Mucosa of gallbladder (tissue), 1 donor: ENCODE measurements around the gene PLPP7. TPM values are rescaled to one million over a fixed set of nuclear protein-coding genes. Genes with fewer than 3 reads are reported as not detected.
"Not testable (repeated sequence)": the region's sequence is repeated elsewhere in the genome, so short reads cannot be mapped to it uniquely, and the experiment has no call there.

Experiments used
- DNase-seq: peaks from one replicate; pipeline ENCODE4 v3.0.0-alpha.2; 2020; ENCODE audit warnings: low spot score
- total RNA-seq: library from RNA; stranded (reverse); gene quantifications from one replicate; pipeline ENCODE4 v1.2.1, GENCODE V29; 2021
- donor health status: DM: no; HTN: no; CAD: no.

The PLPP7 gene
- 7.2 TPM for total RNA-seq

DNA sequence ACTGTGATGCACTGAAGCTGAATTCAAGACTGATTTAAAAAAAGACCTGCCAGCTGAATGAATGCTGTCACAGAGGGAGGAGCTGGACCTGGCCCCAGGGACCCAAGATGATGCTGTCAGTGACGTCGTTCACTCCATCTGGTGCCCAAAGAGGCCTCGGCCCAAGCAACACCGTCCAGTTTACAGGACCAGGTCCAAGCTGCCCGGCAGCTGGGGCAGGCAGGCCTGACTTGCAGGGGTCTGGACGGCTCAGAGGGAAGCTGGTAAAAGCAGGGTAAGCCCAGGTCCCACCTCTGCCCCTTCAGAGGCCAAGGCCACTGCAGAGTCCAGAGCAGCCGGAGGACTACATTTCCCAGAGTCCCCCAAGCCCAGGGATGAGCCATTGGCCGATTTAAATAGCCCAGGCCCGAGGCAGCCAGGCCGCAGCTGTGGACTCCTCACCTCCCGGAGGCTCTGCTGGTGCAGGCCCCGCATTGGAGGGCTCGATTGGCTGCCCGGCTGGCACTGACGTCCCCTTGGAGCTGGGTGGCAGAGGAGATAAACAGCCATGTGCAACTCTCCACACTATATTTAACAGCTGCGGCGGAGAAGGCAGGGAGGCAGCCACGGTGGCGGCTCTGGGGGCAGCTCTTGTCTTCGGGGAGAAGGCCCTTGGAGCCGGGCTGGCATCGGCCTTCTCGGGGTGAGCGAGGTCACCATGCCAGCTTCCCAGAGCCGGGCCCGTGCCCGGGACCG is at the start of gene PLPP7:
Gene PLPP7 (plus strand): TSS at position 423 of the 735 bp plus-strand sequence. CDS start 275 bp downstream, at position 698.
- peak; percentile 59 for DNase-seq

DNA sequence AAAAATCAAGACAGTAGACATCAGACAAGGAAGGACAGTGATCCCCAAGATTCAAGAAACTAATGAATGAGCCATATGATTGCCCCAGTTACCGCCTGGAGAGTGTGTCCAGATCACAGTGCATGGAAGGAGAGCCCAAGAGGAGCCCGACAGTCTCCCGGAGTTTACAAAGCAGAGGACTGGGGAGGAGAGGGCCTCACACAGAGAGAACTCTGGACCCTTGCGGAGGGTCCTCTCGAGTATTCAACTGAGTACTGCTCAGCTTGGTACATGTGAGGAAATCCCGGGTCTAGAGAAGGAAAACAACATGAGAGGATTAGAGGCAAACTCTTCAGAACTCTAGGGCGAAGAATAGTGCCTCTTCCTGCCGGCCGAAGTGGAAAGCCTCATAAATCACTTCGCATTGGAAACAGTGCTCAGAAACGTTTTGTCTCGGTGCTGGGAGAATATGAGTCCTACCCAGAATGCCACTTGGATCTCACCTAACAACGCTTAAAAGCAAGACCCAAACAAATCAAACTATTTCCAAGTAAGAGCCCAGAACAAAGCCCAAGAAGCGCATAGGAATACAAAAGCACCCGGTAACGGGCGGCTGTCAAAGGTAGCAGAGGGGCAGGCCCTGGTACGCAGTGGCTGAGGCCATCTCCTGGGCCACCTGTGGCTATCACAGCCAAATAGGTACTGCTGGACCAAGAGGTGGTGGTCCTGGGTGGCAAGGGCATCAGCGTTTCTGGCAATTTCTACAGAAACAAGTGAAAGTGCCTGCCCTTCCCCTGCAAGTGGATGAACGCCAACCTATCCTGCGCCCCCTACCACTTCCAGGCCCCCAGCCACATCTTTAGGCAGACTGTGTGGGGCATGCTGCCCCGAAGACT is 49.2 kb upstream of the PLPP7 start:
- DNase-seq: no peak

- not testable (repeated sequence) for DNase-seq
These were observed 45.2 kb upstream of the PLPP7 start for GRCh38 chr9:131244331-131244730.

DNA sequence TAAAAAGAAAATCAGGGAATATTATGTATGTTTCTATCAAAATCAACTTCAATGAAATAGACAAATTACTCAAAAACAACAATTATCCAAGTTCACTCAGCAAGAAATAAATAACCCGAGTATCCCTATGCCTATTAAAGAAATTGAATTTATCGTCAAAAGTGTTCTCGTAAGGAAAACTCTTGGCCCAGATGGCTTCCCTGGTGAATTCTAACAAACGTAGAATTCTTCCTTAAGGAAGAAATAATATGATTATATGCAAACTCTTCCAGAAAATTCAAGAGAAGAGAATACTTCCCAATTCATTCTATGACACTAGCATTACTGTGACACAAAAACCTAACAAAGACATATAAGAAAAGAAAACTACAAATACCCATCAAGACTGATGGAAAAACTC is 42.9 kb upstream of the PLPP7 start:
- no peak for DNase-seq

DNA sequence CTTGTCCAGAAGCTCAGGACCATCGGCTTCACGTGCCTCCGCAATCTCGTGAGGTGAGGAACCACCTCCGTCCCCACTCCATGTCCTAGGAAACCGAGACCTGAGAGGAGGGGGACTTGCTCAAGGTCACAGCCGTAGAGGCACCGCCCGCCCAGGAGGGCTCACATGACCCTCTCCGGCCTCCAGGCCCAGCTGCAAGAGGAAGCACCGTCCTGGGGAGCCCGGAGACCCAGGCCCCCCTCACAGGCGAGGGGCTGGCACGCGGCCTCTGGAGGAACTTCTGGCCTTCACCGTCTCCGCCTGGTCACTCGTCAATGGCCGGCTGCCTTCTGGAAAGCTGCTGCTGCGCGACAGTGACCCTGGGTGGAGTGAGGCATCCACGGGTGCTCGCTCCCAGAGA is 37.4 kb upstream of the PLPP7 start:
- DNase-seq: no peak

DNA sequence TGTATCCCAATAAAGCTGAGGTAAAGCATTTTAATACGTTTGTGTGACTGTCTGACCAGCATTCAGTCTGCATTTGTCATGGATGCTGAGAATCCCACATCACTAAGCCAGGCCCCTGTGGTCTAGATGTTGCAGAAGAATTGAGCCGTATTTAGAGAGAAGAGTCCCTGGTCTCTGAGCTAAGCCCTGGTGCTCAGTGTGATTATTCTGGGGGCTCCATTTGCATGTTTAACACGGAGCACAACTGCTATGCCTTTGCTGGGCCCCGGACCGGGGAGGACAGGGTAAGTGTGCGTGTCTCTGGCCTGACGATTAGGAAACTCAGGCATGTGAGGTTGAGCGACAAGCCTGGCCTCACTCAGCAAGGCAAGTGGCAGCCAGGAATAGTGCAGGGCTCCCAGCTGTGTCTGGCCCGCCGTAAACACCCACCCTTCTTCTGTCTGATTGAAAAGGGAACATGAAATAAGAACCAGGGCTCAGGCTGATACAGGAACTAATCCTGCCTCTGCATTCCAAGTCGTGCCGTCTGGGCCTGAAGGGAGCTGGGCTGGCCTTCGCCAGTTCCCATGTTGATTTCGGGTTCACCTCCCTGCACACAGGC is 35.5 kb upstream of the PLPP7 start:
- DNase-seq: no peak

DNA sequence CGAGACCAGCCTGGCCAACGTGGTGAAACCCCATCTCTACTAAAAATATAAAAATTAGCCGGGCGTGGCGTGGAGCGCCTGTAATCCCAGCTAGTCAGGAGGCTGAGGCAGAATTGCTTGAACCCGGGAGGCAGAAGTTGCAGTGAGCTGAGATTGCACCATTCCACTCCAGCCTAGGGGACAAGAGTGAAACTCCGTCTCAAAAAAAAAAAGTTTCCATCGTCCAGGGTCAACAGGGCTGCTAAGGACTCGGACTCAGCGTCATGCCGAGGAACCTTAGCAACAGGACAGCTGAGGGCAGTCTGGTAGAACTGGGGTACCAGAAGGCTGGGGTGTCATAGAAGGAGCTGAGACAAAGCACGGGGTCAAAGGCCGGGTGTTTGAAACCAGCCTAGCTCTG is 34.9 kb upstream of the PLPP7 start:
- DNase-seq: no peak

- no peak for DNase-seq
These were observed 33.8 kb upstream of the PLPP7 start for GRCh38 chr9:131255676-131256197.

GRCh38 chr9:131257266-131258025 is 32.1 kb upstream of the PLPP7 start:
- DNase-seq: no peak

- no peak for DNase-seq
These were observed 31.3 kb upstream of the PLPP7 start for GRCh38 chr9:131258186-131258585.

DNA sequence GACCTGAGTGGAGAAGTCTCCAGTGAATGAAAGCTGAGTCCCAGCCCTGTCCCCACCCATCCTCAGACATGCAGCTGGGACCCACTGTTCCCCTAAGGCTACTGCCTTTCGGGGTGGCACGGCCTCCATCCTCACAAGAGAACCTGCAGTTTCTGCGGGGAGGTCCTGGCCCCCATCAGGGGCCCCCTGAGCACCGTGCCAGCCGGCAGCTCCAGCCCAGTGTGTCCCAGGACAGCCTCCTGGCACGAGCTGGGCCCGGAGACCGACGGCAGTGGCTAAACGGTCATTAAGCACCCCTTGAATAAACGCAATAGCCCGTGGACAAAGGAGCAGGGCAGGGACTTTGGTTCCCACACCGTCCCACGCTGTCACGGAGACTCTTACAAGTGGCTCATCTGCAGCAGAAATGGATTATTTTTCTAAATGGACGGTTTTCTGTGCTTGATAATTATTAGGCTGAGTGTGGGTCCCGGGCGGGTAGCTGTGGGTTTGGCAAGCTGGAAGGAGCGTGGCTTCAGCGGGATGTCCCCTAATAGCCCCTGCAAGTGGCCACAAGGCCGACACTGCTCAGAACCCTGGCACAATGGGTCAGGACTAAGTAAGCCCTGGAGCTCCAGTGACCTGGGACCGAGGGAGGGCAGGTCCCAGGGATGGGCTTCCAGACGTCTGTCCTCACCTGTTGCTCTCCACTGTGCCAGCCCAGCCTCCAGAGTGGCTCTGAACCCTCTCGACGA is 30.7 kb upstream of the PLPP7 start:
- DNase-seq: no peak

GRCh38 chr9:131259432-131259898 is 30.1 kb upstream of the PLPP7 start:
- DNase-seq: no peak

DNA sequence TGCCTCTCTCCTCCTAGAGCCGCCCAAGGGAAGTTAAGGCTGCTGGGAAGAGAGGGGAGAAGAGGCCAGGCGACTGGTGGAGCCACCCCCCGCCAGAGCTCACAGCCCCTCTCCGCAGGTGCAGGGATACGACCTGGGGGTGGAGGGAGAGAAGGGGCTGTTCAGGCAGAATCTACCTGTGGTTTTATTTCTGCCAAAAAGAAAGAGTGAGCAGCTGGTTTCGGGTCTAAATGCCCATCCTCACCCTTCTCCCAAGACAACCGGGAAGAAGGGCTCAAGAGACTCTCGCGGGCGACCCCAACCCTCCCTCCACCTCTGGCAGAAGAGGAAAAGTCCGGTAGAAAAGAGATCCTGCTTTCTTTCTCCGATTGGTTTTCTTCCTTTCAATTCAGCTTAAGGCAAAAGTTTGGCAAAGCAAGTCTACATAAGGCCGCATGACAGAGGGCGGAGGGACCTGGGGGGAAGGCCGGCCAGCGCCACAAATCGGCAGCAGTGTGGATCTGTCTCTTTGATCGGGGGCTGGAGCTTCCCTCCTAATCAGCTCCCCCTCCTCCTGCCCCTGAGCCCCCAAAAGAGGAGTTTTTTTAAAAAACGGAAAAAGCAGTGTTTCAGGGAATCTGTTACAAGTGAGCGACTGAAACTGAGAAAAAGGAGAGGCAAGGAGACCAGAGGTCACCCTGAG is 29.5 kb upstream of the PLPP7 start:
- DNase-seq: no peak

DNA sequence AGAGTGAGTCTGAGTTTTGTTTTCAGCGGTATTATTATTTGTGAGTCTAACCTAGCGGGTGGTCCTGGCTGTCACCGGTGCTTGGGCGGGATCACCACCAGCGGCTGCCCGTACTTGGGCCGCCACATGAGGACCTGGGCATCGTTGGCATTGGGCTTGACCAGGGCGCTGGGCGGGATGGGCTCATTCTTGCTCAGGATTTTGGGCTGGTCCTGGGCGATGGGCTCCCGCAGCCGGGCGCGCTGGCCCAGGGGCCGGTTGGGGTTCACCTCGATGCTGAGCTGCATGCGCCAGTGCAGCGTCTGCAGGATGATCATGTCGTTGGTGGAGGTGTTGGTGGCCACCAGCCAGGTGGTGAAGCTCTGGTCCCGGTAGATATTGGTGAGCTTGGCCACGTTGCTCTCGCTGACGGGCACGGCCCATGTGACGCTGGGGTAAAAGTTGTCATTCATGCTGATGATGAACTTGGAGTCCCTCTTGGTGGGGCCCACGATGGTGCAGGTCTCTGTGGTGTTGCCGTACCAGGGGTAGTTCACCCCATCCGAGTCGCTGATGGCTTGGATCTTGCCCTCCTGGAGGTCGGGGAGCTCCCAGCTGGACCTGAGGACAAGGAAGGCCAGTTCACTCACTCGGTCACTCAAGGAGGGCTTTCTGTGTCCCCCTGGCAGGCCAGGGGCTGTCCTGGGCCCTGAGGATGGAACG is 28.6 kb upstream of the PLPP7 start:
- no peak for DNase-seq

DNA sequence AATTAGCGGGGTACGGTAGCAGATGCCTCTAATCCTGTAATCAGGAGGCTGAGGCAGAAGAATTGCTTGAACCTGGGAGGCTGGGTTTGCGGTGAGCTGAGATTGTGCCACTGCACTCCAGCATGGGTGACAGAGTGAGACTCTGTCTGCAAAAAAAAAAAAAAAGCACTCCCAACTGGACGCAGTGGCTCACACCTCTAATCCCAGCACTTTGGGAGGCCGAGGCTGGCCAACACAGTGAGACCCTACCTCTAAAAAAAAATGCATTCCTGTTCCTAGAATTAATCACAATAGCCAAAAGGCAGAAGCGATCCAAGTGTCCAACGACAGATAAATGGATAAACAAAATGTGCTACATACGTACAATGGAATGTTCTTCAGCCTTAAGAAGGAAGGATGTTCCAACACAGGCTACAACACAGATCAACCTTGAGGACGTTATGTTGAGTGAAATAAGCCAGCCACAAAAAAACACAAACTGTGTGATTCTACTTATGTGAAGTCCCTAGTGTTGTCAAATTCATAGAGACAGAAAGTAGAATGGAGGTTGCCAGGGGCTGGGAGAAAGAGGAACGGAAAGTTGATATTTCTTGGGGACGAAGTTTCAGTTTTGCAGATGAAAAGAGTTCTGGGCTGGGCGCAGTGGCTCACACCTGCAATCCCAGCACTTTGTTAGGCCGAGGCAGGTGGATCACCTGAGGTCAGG is 27.0 kb upstream of the PLPP7 start:
- no peak for DNase-seq

GRCh38 chr9:131263033-131263343 is 26.5 kb upstream of the PLPP7 start:
- DNase-seq: not testable (repeated sequence)

DNA sequence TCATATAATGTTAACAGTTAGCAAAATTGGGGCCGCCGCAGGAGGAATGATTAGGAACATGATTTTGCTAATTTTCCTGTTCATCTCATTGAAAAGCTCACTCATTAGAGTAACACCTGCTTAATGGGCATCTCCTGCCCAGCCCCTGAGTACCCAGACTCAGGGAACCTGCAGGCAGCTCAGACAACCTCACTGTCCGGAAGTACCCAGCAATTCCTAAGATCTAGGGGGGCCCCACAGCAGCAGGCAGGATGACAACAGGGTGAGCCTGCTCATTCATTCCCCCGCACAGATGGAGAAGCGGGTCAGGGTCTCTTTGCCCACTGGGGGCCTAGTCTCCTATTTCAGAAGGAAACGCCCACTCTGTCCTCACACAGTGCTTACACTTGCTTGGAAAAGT is 25.8 kb upstream of the PLPP7 start:
- DNase-seq: no peak

DNA sequence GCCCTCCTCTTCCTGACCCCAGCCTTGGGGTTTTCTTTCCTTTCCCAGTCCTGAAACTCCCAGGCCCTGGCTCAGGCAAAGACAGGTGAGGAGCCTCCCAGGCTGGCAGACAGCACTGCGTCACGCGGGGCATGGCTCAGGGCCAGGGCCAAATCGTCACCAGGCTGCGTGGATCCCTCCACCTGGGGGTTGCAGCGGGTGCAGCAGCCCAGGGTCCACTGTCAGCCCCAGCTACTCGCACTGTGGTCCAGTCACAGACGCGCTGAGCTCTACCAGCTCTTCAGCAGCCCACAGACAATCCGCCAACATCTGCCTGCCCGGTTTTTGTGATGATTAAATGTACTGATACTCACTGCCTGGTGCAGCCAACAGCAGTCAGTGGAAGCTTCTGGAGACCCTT is 25.3 kb upstream of the PLPP7 start:
- DNase-seq: no peak
